IPS-15b (cell line): Measurements from ENCODE around the gene RAPGEF2.
"Not testable (repeated sequence)": the region's sequence is repeated elsewhere in the genome, so short reads cannot be mapped to it uniquely, and the experiment has no call there.

Experiments used
- H3K27me3 ChIP-seq: one replicate; pipeline ENCODE4 v1.6.1; 2013; ENCODE audit warnings: low read length; ENCODE audit not compliant: control insufficient read depth, insufficient read depth
- H3K36me3 ChIP-seq: one replicate; pipeline ENCODE4 v1.6.1; 2013; ENCODE audit warnings: low read length; ENCODE audit not compliant: control insufficient read depth, insufficient read depth
- H3K4me1 ChIP-seq: one replicate; pipeline ENCODE4 v1.6.1; 2013; ENCODE audit warnings: mild to moderate bottlenecking, low read length; ENCODE audit not compliant: control insufficient read depth, insufficient read depth
- H3K4me3 ChIP-seq: one replicate; pipeline ENCODE4 v1.5.1; 2013; ENCODE audit warnings: low read depth, low read length
- H3K9ac ChIP-seq: one replicate; pipeline ENCODE4 v1.6.1; 2013; ENCODE audit warnings: low read depth, mild to moderate bottlenecking, low read length
- H3K9me3 ChIP-seq: one replicate; pipeline ENCODE4 v1.6.1; 2013; ENCODE audit warnings: mild to moderate bottlenecking, low read length; ENCODE audit not compliant: control insufficient read depth, insufficient read depth

RAPGEF2 gene

DNA sequence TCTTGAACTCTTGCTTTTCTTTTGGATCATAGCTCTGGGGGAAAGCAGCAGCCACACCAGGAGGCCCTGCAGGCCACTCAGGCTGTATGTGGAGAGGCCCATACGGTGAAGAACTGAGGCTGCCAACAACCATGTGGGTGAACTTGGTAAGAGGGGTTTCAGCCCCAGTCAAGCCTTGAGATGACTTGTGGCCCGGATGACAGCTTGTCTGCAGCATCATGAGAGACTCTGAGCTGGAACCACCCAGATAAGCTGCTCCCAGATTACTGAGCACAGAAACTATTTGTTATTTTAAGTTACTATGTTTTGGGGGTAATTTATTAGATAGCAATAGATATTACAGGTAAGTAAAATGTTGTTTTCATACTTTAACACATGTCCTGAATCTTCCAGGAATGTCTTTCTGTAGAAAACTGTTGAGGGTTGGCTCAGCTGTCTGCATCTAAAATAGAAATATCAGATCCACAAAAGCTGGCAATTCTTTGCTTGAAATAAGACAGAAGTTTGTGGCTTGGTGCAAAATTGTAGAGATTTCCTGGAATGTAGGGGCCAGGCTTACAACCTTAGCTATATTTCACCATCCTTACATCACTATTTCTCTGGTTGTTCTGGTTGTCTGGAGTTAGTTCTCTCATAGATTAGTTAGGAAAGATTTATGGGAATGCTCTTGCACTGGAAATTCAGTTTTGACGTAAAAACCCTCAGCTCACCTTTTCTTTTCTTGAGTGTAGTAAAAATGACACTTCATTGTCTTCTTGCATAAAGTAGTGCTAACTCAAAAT lies 272.1 kb downstream of the RAPGEF2 start:
- Histone ChIP-seq H3K4me3 (no peak overlapping the region), H3K9ac (no peak overlapping the region), H3K27me3 (no peaks in the 10 kb centered on the region), H3K9me3 (no peaks in the 10 kb centered on the region), H3K36me3 (no peaks in the 10 kb centered on the region), H3K4me1 (no peaks in the 10 kb centered on the region)

DNA sequence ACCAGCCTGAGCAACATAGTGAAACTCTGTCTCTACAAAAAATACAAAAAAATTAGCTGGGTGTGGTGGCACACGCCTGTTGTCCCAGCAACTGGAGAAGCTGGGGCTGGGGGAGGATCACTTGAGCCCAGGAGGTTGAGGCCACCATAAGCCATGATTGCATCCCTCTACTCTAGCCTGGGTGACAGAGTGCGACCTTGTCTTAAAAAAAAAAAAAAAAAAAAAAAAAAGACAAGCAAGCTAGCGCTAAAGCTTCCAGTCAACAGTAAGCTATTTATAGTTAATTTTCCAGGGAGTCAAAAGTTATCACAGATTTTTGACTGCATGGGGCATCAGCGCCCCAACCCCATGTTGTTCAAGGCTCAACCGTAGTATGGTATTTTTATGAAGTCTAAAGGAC lies 273.4 kb downstream of the RAPGEF2 start:
- Histone ChIP-seq H3K9me3 (no peaks in the 10 kb centered on the region), H3K4me3 (no peak overlapping the region), H3K9ac (no peak overlapping the region), H3K27me3 (no peaks in the 10 kb centered on the region), H3K36me3 (no peaks in the 10 kb centered on the region), H3K4me1 (no peaks in the 10 kb centered on the region)

DNA sequence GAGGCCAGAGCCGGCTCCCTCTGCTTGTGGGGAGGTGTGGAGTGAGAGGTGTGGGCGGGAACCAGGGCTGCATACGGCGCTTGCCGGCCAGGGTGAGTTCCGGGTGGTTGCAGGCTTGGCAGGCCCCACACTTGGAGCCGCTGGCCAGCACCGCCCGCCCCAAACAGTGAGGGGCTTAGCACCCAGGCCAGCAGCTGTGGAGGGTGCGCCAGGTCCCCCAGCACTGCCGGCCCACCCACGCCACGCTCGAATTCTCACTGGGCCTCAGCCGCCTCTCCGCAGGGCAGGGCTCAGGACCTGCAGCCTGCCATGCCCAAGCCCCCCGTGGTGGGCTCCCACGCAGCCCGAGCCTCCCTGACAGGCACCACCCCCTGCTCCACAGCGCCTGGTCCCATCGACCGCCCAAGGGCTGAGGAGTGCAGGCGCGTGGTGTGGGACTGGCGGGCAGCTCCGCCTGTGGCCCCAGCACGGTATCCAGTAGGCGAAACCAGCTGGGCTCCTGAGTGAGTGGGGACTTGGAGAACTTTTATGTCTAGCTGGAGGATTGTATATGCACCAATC lies 275.3 kb downstream of the RAPGEF2 start:
- Histone ChIP-seq H3K36me3 (no peaks in the 10 kb centered on the region), H3K4me3 (no peak overlapping the region), H3K9ac (no peak overlapping the region), H3K27me3 (no peaks in the 10 kb centered on the region), H3K4me1 (peaks cover 6% of the 10 kb centered on the region), H3K9me3 (no peaks in the 10 kb centered on the region)

DNA sequence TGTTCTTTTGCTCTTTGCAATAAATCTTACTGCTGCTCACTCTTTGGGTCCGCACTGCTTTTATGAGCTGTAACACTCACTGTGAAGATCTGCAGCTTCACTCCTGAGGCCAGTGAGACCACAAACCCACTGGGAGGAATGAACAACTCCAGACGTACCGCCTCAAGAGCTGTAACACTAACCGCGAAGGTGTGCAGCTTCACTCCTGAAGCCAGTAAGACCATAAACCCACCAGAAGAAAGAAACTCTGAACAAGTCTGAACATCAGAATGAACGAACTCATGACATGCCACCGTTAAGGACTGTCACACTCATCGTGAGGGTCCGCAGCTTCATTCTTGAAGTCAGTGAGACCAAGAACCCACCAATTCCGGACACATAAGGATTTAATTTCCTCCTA lies 276.2 kb downstream of the RAPGEF2 start:
- not testable (repeated sequence) for H3K4me3 ChIP-seq, H3K27me3 ChIP-seq, H3K9ac ChIP-seq, H3K9me3 ChIP-seq, H3K4me1 ChIP-seq, H3K36me3 ChIP-seq

DNA sequence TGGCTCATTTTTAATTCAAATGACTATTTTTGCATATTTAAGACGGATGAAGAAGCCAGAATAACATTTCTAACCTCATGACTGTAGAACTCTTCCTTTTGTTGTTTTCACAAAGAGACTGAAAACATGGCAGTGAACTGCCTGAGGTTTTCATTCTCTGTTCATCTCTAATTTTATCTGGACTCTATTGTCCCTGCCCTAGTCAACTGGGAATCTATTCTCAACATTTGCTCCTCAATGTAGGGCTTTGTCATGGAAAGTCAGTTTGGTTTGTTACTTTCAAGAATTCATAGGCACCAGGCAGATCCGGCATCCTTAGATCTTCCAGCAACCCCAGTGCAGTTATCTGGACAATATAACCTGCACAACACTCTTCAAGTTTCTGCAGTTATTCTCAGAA lies 277.0 kb downstream of the RAPGEF2 start:
- Histone ChIP-seq H3K9ac (no peak overlapping the region), H3K4me1 (peaks cover 15% of the 10 kb centered on the region), H3K27me3 (no peaks in the 10 kb centered on the region), H3K36me3 (no peaks in the 10 kb centered on the region), H3K4me3 (no peak overlapping the region), H3K9me3 (no peaks in the 10 kb centered on the region)

DNA sequence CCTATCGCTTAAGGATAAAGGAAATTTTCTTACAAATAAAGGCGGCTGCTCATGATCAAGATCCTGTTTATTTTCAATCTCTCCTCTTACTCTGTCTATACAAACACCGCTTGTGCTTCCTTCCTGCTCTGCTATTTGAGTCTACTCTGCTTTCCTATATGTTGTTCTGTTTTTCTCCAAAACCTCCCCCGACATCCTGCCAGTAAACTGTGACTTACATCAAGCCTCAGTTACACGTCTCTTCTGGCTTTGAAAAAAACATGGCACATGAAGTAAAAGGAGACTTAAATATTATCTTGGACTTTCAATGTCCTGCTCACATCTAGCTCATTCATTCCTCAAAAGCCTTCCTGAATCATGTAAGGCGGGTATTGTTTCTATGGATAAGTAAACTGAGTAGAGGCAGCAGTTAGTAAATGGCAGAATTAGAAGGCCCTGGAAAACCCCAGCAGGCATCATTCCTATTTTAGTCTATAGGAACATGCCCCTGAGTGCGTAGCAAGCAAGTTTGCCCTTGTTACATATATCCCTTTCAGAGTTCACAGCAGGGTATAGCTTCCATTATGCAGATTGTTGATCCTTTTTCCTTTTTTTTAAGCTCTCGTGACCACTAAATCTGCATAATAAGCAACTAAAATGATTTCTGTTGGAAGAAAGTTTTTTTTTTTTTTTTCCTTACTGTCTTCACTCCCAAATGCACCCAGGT lies 280.1 kb downstream of the RAPGEF2 start:
- Histone ChIP-seq H3K27me3 (no peaks in the 10 kb centered on the region), H3K4me1 (peaks cover 16% of the 10 kb centered on the region), H3K9ac (no peak overlapping the region), H3K4me3 (peak overlapping the region; percentile 38), H3K9me3 (peaks cover 8% of the 10 kb centered on the region), H3K36me3 (no peaks in the 10 kb centered on the region)

DNA sequence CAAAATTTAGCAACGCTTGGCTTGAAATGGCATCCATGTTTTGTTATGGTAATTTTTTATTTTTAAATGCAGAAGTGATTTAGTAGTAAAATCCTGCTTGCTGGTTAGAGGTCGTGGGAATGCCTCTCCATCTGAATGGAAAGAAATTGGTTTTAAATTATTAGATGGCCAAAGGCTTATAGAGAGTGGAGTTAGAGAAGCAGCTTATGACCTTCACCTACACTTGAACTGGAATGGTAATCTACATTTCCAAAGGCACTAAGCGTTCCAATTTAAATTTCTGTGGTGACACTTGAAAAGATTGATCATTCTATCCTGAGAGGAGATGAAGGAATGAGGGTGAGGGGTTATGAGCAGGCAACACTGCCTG lies 280.7 kb downstream of the RAPGEF2 start:
- Histone ChIP-seq H3K27me3 (no peaks in the 10 kb centered on the region), H3K4me3 (no peak overlapping the region), H3K9me3 (peaks cover 8% of the 10 kb centered on the region), H3K36me3 (no peaks in the 10 kb centered on the region), H3K4me1 (peaks cover 16% of the 10 kb centered on the region), H3K9ac (no peak overlapping the region)

DNA sequence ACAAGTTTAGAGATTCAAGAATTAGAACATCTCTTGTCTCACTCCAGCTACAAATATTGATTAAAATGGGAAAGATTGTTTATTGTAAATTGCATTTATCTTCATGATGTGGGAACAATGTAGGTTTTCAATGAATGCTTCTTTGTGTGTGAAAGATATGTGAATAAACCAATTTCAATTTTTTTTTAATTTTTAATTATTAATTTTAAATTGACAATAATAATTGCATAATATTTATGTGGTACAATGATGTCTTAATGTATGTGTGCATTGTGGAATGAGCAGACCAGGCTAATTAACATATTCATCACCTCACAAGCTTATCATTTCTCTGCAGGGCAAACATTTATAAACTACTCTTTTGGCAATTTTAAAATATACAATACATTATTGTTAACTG lies 281.1 kb downstream of the RAPGEF2 start:
- Histone ChIP-seq H3K9ac (no peak overlapping the region), H3K36me3 (no peaks in the 10 kb centered on the region), H3K4me3 (no peak overlapping the region)

DNA sequence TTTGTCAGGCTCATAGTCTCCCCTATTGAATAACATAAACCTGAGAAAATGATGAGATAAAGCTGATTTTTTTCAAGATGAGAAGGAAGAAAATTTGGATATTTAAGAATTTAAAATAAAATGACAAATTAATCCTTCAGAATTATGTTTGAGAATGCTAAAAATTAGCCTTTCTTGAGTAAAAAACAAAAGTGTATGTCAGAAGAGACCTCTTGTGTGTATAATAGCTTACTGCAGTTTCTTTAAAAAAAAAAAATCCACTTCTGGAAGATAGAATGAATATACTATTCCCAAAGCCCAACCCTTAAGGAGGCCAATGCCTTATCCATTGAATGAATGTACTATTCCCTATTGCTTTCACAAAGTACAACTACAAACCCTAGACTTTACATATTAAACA lies 281.8 kb downstream of the RAPGEF2 start:
- Histone ChIP-seq H3K36me3 (no peaks in the 10 kb centered on the region), H3K4me1 (peaks cover 16% of the 10 kb centered on the region), H3K9me3 (peaks cover 8% of the 10 kb centered on the region), H3K4me3 (no peak overlapping the region), H3K9ac (no peak overlapping the region), H3K27me3 (no peaks in the 10 kb centered on the region)

More for the DNA sequence above, 281.1 kb downstream of the RAPGEF2 start:
- Histone ChIP-seq H3K9me3 (peaks cover 8% of the 10 kb centered on the region), H3K27me3 (no peaks in the 10 kb centered on the region), H3K4me1 (peaks cover 16% of the 10 kb centered on the region)

DNA sequence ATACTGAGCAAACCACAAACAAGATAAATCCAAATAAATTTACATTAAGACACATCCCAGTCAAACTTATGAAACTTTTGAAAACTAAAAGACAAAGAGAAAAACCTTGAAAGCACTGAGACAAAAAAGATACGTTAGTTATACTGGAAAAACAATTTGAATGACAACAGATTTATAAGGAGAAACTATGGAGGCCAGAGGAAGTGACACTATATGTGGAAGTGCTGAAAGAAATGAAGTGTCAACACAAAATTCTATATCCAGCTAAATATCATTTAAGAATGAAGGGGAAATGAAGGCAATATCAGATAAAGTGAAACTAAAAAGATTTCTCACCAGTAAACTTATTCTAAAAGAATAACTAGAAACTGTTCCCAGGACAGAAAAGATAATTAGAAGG lies 283.7 kb downstream of the RAPGEF2 start:
- H3K27me3 ChIP-seq, result no peaks in the 10 kb centered on the region
- H3K4me3 ChIP-seq, result no peak overlapping the region
- no peaks in the 10 kb centered on the region for H3K36me3 ChIP-seq
- H3K9ac ChIP-seq, result no peak overlapping the region
- H3K4me1 ChIP-seq, result peaks cover 16% of the 10 kb centered on the region
- H3K9me3 ChIP-seq, result peaks cover 8% of the 10 kb centered on the region

DNA sequence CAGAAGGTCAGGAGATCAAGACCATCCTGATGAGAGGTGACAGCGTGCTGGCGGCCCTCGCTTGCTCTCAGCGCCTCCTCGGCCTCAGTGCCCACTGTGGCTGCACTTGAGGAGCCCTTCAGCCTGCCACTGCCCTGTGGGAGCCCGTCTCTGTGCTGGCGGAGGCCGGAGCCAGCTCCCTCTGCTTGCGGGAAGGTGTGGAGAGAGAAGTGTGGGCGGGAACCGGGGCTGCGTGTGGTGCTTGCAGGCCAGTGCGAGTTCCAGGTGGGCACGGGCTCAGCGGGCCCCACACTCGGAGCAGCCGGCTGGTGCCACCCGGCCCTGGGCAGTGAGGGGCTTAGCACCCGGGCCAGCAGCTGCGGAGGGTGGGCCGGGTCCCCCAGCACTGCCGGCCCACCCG lies 286.9 kb downstream of the RAPGEF2 start:
- Histone ChIP-seq H3K4me3 (no peak overlapping the region), H3K4me1 (peaks cover 2% of the 10 kb centered on the region), H3K36me3 (no peaks in the 10 kb centered on the region)

DNA sequence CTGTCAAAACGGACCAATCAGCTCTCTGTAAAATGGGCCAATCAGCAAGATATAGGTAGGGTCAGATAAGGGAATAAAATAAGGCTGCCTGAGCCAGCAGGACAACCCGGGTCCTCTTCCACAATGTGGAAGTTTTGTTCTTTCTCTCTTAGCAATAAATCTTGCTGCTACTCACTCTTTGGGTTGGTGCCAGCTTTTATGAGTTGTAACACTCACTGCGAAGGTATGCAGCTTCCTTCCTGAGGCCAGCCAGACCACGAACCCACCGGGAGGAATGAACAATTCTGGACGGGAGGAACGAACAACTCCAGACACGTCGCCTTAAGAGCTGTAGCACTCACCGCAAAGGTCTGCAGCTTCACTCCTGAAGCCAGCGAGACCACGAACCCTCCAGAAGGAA lies 287.8 kb downstream of the RAPGEF2 start:
- no peaks in the 10 kb centered on the region for H3K4me1 ChIP-seq
- no peaks in the 10 kb centered on the region for H3K36me3 ChIP-seq
- no peak overlapping the region for H3K9ac ChIP-seq
- no peaks in the 10 kb centered on the region for H3K27me3 ChIP-seq
- no peak overlapping the region for H3K4me3 ChIP-seq
- peaks cover 8% of the 10 kb centered on the region for H3K9me3 ChIP-seq

More for the DNA sequence above, 286.9 kb downstream of the RAPGEF2 start:
- Histone ChIP-seq H3K9me3 (peaks cover 8% of the 10 kb centered on the region), H3K9ac (no peak overlapping the region), H3K27me3 (no peaks in the 10 kb centered on the region)
